ENCODE results near the gene CITED2. TPM values are rescaled to one million over a fixed set of nuclear protein-coding genes. Genes with fewer than 3 reads are reported as not detected.
"Not testable (repeated sequence)": the region's sequence is repeated elsewhere in the genome, so short reads cannot be mapped to it uniquely, and the experiment has no call there.

The CITED2 gene
- polyA plus RNA-seq, 1 of the 3 experiments (the other 2 are of a cell fraction), result 173 TPM

DNA sequence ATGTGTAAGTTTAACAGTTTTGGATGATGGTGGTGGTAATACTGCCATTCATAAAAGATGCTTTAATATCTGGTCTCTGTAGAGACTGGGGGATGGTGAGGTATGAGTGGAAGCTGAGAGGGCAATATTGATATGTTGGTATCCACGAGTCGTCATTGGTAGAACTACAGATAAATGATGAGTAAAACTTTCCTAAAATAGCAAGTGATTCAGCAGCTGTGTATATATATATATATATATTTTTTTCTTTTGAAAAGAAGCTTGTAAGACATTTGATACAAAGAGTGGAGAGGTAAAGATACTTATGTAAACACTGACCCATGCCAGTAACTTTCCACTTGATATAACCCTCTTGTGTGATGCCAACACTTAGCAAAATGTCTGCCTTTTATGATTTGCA, 41.7 kb upstream of the CITED2 start:
- WGBS (ENCODE audit: low lambda C conversion rate), result 14% methylated on average over 2 of the region's 2 CpGs

DNA sequence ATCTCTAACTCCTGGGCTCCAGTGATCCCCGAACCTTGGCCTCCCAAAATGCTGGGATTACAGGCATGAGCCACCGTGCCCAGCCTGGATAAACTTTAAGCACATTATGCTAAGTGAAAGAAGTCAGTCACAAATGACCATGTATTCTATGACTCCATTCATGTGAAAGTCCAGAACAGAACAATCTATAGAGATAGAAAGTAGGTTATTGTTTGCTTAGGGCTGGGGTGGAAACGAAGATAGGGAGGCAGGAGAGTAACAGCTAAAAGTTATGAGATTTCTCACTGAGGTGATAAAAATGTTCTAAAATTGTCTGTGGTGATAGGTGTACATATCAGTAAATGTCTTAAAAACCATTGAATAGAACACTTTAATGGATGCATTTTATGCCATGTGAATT, 40.9 kb upstream of the CITED2 start:
- no peaks in the 10 kb centered on the region for H3K79me2 ChIP-seq (ENCODE audit: insufficient read depth)
- no peaks in the 10 kb centered on the region for H3K4me1 ChIP-seq (ENCODE audit: control insufficient read depth in 1 of 2, insufficient read depth in 2 of 2, low read depth in 1 of 2, low read length in 1 of 2)
- no peaks in the 10 kb centered on the region for H3F3A ChIP-seq (replicated peaks; ENCODE audit: insufficient read depth)
- WGBS (ENCODE audit: low lambda C conversion rate), result 31% methylated on average over 3 of the region's 3 CpGs
- no peaks in the 10 kb centered on the region for H3K27me3 ChIP-seq (ENCODE audit: insufficient read depth)
- no peaks in the 10 kb centered on the region for H4K20me1 ChIP-seq (ENCODE audit: insufficient read depth)
- 0 out of 2 replicates have a peak overlapping the region, but pooled peaks have one; percentile 22 for H2AFZ ChIP-seq (ENCODE audit: low read depth)
- no peak overlapping the region for H3K9ac ChIP-seq
- no peaks in the 10 kb centered on the region for H3K9me2 ChIP-seq
- TF ChIP-seq MXI1 (IDR thresholded peaks at IDR 0.05; ENCODE audit: low read depth, low read length) (no peak), FOXJ3 (CRISPR knock-in tag; IDR thresholded peaks at IDR 0.05) (no peak), EZH2phosphoT487 (IDR thresholded peaks at IDR 0.05; ENCODE audit: borderline replicate concordance, low read depth) (no peak), RCOR1 (IDR thresholded peaks at IDR 0.05; ENCODE audit: low read length) (no peak), RAD21 (IDR thresholded peaks at IDR 0.05; ENCODE audit: low read length) (no peak), NRF1 (IDR thresholded peaks at IDR 0.05; ENCODE audit: low read depth, low read length) (no peak), SMC3 (IDR thresholded peaks at IDR 0.05; ENCODE audit: low read depth, low read length) (no peak)
- TF ChIP-seq, protein P1, sequence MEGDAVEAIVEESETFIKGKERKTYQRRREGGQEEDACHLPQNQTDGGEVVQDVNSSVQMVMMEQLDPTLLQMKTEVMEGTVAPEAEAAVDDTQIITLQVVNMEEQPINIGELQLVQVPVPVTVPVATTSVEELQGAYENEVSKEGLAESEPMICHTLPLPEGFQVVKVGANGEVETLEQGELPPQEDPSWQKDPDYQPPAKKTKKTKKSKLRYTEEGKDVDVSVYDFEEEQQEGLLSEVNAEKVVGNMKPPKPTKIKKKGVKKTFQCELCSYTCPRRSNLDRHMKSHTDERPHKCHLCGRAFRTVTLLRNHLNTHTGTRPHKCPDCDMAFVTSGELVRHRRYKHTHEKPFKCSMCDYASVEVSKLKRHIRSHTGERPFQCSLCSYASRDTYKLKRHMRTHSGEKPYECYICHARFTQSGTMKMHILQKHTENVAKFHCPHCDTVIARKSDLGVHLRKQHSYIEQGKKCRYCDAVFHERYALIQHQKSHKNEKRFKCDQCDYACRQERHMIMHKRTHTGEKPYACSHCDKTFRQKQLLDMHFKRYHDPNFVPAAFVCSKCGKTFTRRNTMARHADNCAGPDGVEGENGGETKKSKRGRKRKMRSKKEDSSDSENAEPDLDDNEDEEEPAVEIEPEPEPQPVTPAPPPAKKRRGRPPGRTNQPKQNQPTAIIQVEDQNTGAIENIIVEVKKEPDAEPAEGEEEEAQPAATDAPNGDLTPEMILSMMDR (IDR thresholded peaks at IDR 0.05), result no peak
- POLR2A ChIA-PET, result interaction anchor here (0.6 kb wide), 1 partner anchor 220 kb away, joined by 3 read pairs; no protein-coding TSS in a partner anchor
- no peaks in the 10 kb centered on the region for H3K9me3 ChIP-seq
- H3K36me3 ChIP-seq (replicated peaks in 1 of 2; ENCODE audit: control insufficient read depth in 1 of 2, insufficient read depth in 2 of 2, low read length in 1 of 2), result no peaks in the 10 kb centered on the region
- H3K4me3 ChIP-seq (ENCODE audit: low read depth in 2 of 2, low read length in 1 of 2), result no peak overlapping the region
- CTCF ChIA-PET, result no interaction called here
- DNase-seq, result no peak
- H3K4me2 ChIP-seq, result no peak overlapping the region
- no peak overlapping the region for H3K27ac ChIP-seq (ENCODE audit: low read depth in 2 of 2, low read length in 1 of 2)

More for the DNA sequence above, 41.7 kb upstream of the CITED2 start:
- Histone ChIP-seq H3K9ac (no peak overlapping the region), H3K27ac (ENCODE audit: low read depth in 2 of 2, low read length in 1 of 2) (no peak overlapping the region), H3K27me3 (ENCODE audit: insufficient read depth) (no peaks in the 10 kb centered on the region), H3K9me2 (no peaks in the 10 kb centered on the region), H3K4me1 (ENCODE audit: control insufficient read depth in 1 of 2, insufficient read depth in 2 of 2, low read depth in 1 of 2, low read length in 1 of 2) (no peaks in the 10 kb centered on the region), H3F3A (replicated peaks; ENCODE audit: insufficient read depth) (no peaks in the 10 kb centered on the region), H3K4me2 (no peak overlapping the region), H2AFZ (ENCODE audit: low read depth) (0 out of 2 replicates have a peak overlapping the region, but pooled peaks have one; percentile 19), H4K20me1 (ENCODE audit: insufficient read depth) (no peaks in the 10 kb centered on the region), H3K79me2 (ENCODE audit: insufficient read depth) (no peaks in the 10 kb centered on the region), H3K36me3 (replicated peaks in 1 of 2; ENCODE audit: control insufficient read depth in 1 of 2, insufficient read depth in 2 of 2, low read length in 1 of 2) (no peaks in the 10 kb centered on the region), H3K9me3 (no peaks in the 10 kb centered on the region), H3K4me3 (ENCODE audit: low read depth in 2 of 2, low read length in 1 of 2) (no peak overlapping the region)
- ChIA-PET CTCF (no interaction called here), POLR2A (no interaction called here)
- no peak for DNase-seq
- TF ChIP-seq, protein P1 (IDR thresholded peaks at IDR 0.05), result no peak
- TF ChIP-seq ELF1 (IDR thresholded peaks at IDR 0.05), result no peak

DNA sequence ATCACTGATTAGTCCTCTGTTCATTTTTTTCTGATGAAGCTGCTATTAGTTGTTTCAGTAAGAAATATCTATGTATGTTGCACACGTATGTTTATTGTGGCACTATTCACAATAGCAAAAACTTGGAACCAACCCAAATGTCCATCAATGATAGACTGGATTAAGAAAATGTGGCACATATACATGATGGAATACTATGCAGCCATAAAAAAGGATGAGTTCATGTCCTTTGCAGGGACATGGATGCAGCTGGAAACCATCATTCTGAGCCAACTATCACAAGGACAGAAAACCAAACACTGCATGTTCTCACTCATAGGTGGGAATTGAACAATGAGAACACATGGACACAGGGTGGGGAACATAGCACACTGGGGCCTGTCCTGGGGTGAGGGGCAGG, 37.7 kb upstream of the CITED2 start:
- H3K4me1 ChIP-seq (ENCODE audit: control insufficient read depth in 1 of 2, insufficient read depth in 2 of 2, low read depth in 1 of 2, low read length in 1 of 2); H3K9ac ChIP-seq; H4K20me1 ChIP-seq (ENCODE audit: insufficient read depth); H3K27me3 ChIP-seq (ENCODE audit: insufficient read depth); H3K9me2 ChIP-seq; H3K9me3 ChIP-seq; H2AFZ ChIP-seq (ENCODE audit: low read depth); H3K4me3 ChIP-seq (ENCODE audit: low read depth in 2 of 2, low read length in 1 of 2); H3K79me2 ChIP-seq (ENCODE audit: insufficient read depth); POLR2A ChIA-PET; CTCF ChIA-PET; H3K27ac ChIP-seq (ENCODE audit: low read depth in 2 of 2, low read length in 1 of 2); DNase-seq; H3K36me3 ChIP-seq (replicated peaks in 1 of 2; ENCODE audit: control insufficient read depth in 1 of 2, insufficient read depth in 2 of 2, low read length in 1 of 2); H3K4me2 ChIP-seq: not testable (repeated sequence)
- WGBS (ENCODE audit: low lambda C conversion rate), result 71% methylated on average over 1 of the region's 1 CpG
- peaks cover 13% of the 10 kb centered on the region for H3F3A ChIP-seq (replicated peaks; ENCODE audit: insufficient read depth)
